HepG2 (cell line): ENCODE results near the gene WDR93. TPM values are rescaled to one million over a fixed set of nuclear protein-coding genes. Genes with fewer than 3 reads are reported as not detected.

Experiments
- ADNP ChIP-seq: sonication (generic); formaldehyde crosslinking; IDR thresholded peaks from 2 replicates; pipeline ENCODE4 v1.4.0; 2020; ENCODE audit warnings: missing genetic modification reagents
- CBX2 ChIP-seq, 2 experiments: fragments of 200-600 bp in 1 of 2; sonication (generic); formaldehyde crosslinking in 1 of 2; IDR thresholded peaks; 2 replicates each; pipeline versions ENCODE4 v1.7.0 to v1.8.1; 2018 to 2022; ENCODE audit warnings: low read depth in 2 of 2, low read length in 1 of 2, mild to moderate bottlenecking in 1 of 2, missing genetic modification reagents in 1 of 2
- CC2D1A ChIP-seq: sonication (generic); formaldehyde crosslinking; IDR thresholded peaks from 2 replicates; pipeline ENCODE4 v1.8.1; 2023; ENCODE audit warnings: mild to moderate bottlenecking, missing genetic modification reagents
- DMAP1 ChIP-seq: IDR thresholded peaks from 2 replicates; pipeline ENCODE4 v1.6.1; 2016
- FIP1L1 ChIP-seq: fragments of 200-400 bp; formaldehyde crosslinking; IDR thresholded peaks from 2 replicates; pipeline ENCODE4 v1.6.1; 2018; ENCODE audit warnings: low read depth, mild to moderate bottlenecking, low read length, moderate library complexity, borderline replicate concordance; ENCODE audit not compliant: insufficient read depth
- JDP2 ChIP-seq: sonication (generic); formaldehyde crosslinking; IDR thresholded peaks from 2 replicates; pipeline ENCODE4 v1.8.1; 2022; ENCODE audit warnings: missing genetic modification reagents, borderline replicate concordance
- KDM2A ChIP-seq: sonication (generic); formaldehyde crosslinking; IDR thresholded peaks from 2 replicates; pipeline ENCODE4 v1.4.0; 2020; ENCODE audit warnings: low read depth, missing genetic modification reagents, borderline replicate concordance
- KLF16 ChIP-seq, 2 experiments: sonication (generic) in 1 of 2; formaldehyde crosslinking in 1 of 2; IDR thresholded peaks; 2 replicates each; pipeline versions ENCODE4 v1.6.1 to v1.8.0; 2016 to 2023; ENCODE audit warnings: missing genetic modification reagents in 2 of 2, missing compliant biosample characterization in 1 of 2
- KMT2A ChIP-seq: sonication (generic); formaldehyde crosslinking; IDR thresholded peaks from 2 replicates; pipeline ENCODE4 v1.4.0; 2020; ENCODE audit warnings: missing genetic modification reagents
- MAZ ChIP-seq, 2 experiments: sonication (generic) in 1 of 2; formaldehyde crosslinking in 1 of 2; IDR thresholded peaks; 2 replicates each; pipeline versions ENCODE4 v1.5.0 to v1.6.1; 2012 to 2020; ENCODE audit warnings: low read depth in 2 of 2, mild to moderate bottlenecking in 2 of 2, borderline replicate concordance in 1 of 2, improper control_type of control experiment in 1 of 2, low read length in 1 of 2, missing genetic modification reagents in 1 of 2, moderate library complexity in 1 of 2
- NFATC3 ChIP-seq: sonication (generic); formaldehyde crosslinking; IDR thresholded peaks from 2 replicates; pipeline ENCODE4 v1.5.1; 2020; ENCODE audit warnings: mild to moderate bottlenecking, missing genetic modification reagents
- NR2F6 ChIP-seq, 2 experiments: IDR thresholded peaks; 2 replicates each; pipeline ENCODE4 v1.6.1; 2016; ENCODE audit warnings: antibody characterized with exemption in 1 of 2, mild to moderate bottlenecking in 1 of 2
- SETDB1 ChIP-seq: sonication (generic); formaldehyde crosslinking; IDR thresholded peaks from 2 replicates; pipeline ENCODE4 v1.5.1; 2020; ENCODE audit warnings: missing genetic modification reagents, mild to moderate bottlenecking, borderline replicate concordance
- TP53 ChIP-seq: sonication (generic); formaldehyde crosslinking; conservative IDR thresholded peaks from 2 replicates; pipeline ENCODE4 v1.4.0; 2020; ENCODE audit warnings: missing genetic modification reagents
- TSC22D2 ChIP-seq: sonication (generic); formaldehyde crosslinking; IDR thresholded peaks from 2 replicates; pipeline ENCODE4 v1.5.1; 2020; ENCODE audit warnings: missing genetic modification reagents, mild to moderate bottlenecking, borderline replicate concordance
- ZMYM3 ChIP-seq: sonication (generic); formaldehyde crosslinking; IDR thresholded peaks from 2 replicates; pipeline ENCODE4 v1.5.1; 2020; ENCODE audit warnings: mild to moderate bottlenecking, missing genetic modification reagents
- ZMYM4 ChIP-seq: sonication (generic); formaldehyde crosslinking; IDR thresholded peaks from 2 replicates; pipeline ENCODE4 v1.8.1; 2023; ENCODE audit warnings: mild to moderate bottlenecking, missing genetic modification reagents
- ZNF121 ChIP-seq: sonication (generic); formaldehyde crosslinking; IDR thresholded peaks from 2 replicates; pipeline ENCODE4 v1.5.0; 2020; ENCODE audit warnings: mild to moderate bottlenecking, missing genetic modification reagents
- ZNF674 ChIP-seq: sonication (generic); formaldehyde crosslinking; IDR thresholded peaks from 2 replicates; pipeline ENCODE4 v1.5.0; 2020; ENCODE audit warnings: low read depth, mild to moderate bottlenecking, missing genetic modification reagents
- ZNF891 ChIP-seq: sonication (generic); formaldehyde crosslinking; IDR thresholded peaks from 2 replicates; pipeline ENCODE4 v1.5.0; 2020; ENCODE audit warnings: mild to moderate bottlenecking, missing genetic modification reagents
- polyA plus RNA-seq, 8 experiments: library from polyadenylated mRNA; depleted of rRNA in 3 of 8; stranded (reverse) in 7 of 8; unstranded in 1 of 8; fragments of >200 nt; fragmentation: Illumina TruSeq in 4 of 8; extraction: Trizol in 4 of 8; gene quantifications; 2 replicates each; pipeline versions ENCODE4 v1.2.1 to v1.2.3, GENCODE V29; 2011 to 2016; ENCODE audit warnings: low read depth in 4 of 8, missing spikeins in 1 of 8, mixed read lengths in 1 of 8; ENCODE audit not compliant: insufficient read depth in 1 of 8
- total RNA-seq, 5 experiments: library from RNA; depleted of rRNA; stranded (reverse); fragments of >200 nt; fragmentation: Illumina TruSeq; extraction: Trizol; gene quantifications; 2 replicates each; pipeline ENCODE4 v1.2.3, GENCODE V29; 2016; ENCODE audit warnings: low read depth in 1 of 5
- TF ChIP-seq, protein P1 (sequence below): sonication (generic); formaldehyde crosslinking; IDR thresholded peaks from 2 replicates; pipeline ENCODE4 v1.8.0; 2022; ENCODE audit warnings: missing genetic modification reagents, mild to moderate bottlenecking, borderline replicate concordance
- TF ChIP-seq, protein P2 (sequence below): sonication (generic); formaldehyde crosslinking; IDR thresholded peaks from 2 replicates; pipeline ENCODE4 v1.9.0; 2022; ENCODE audit warnings: missing genetic modification reagents, mild to moderate bottlenecking, borderline replicate concordance
- TF ChIP-seq, protein P3 (sequence below): sonication (generic); formaldehyde crosslinking; IDR thresholded peaks from 2 replicates; pipeline ENCODE4 v1.4.0; 2020; ENCODE audit warnings: missing genetic modification reagents
- TF ChIP-seq, protein P4 (sequence below): sonication (generic); formaldehyde crosslinking; IDR thresholded peaks from 2 replicates; pipeline ENCODE4 v1.4.0; 2020; ENCODE audit warnings: missing genetic modification reagents

Gene WDR93
- total and polyA plus RNA-seq, 2 of the 13 experiments (the other 11 are each of a cell fraction or from before 2014, with no cell fraction given), result 0.07 TPM; not detected in 1

DNA sequence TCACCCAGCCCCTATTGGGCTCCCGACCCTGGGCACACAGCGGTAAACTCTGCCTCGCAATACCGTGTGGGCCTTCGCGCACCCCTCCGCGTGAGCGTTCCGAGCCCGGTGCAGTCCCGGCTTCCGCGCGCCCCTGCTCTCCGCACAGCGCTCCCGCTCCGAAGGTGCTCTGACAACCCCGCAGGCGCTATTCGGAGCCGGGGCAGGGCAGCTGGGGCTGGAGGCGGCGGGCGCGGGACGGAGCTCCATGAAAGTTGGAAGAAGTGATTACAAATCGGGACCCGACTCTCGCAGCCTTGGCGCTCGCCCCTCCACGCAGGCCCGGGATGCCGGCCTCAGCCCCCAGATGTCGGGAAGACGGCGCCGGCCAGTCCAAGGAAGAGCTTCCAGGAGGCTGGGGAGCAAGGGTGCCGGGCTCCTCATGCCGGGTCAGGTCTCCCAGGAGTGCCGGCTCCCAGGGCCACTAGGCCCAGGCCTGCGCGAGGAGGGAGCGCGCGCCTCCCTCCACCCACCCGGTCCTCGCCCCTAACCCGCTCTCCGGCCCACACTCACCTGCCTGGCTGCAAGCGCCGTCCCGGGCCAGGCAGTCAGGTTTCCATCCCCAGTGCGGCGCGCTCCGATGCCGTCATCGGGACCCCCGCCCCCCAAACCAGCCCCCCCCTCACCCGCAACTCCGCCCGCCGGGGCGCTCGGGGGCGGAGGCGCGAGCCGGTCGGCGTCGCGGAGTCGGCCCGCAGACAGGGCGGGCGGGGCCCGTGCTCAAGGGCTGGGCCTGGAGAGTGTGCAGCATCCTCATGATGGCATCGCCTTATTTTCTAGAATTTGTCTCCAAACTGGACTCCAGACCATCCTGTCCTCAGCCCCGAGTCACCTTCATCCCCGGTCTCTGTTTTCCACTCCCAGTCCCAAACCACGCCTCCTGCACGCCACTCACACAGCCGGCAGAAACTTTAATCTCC, 35.5 kb upstream of the WDR93 start, which contains the start of gene KIF7 (continued):
- TF ChIP-seq, protein P1, sequence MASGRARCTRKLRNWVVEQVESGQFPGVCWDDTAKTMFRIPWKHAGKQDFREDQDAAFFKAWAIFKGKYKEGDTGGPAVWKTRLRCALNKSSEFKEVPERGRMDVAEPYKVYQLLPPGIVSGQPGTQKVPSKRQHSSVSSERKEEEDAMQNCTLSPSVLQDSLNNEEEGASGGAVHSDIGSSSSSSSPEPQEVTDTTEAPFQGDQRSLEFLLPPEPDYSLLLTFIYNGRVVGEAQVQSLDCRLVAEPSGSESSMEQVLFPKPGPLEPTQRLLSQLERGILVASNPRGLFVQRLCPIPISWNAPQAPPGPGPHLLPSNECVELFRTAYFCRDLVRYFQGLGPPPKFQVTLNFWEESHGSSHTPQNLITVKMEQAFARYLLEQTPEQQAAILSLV, result no peak
- TF ChIP-seq TP53 (CRISPR knock-in tag), result no peak
- no peak for TF ChIP-seq ZNF674 (CRISPR knock-in tag)
- TF ChIP-seq, protein P2, sequence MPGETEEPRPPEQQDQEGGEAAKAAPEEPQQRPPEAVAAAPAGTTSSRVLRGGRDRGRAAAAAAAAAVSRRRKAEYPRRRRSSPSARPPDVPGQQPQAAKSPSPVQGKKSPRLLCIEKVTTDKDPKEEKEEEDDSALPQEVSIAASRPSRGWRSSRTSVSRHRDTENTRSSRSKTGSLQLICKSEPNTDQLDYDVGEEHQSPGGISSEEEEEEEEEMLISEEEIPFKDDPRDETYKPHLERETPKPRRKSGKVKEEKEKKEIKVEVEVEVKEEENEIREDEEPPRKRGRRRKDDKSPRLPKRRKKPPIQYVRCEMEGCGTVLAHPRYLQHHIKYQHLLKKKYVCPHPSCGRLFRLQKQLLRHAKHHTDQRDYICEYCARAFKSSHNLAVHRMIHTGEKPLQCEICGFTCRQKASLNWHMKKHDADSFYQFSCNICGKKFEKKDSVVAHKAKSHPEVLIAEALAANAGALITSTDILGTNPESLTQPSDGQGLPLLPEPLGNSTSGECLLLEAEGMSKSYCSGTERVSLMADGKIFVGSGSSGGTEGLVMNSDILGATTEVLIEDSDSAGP (CRISPR knock-in tag), result peak; percentile 44; the same call in 1 of the 2 replicates
- TF ChIP-seq, protein P3, sequence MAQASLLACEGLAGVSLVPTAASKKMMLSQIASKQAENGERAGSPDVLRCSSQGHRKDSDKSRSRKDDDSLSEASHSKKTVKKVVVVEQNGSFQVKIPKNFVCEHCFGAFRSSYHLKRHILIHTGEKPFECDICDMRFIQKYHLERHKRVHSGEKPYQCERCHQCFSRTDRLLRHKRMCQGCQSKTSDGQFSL (CRISPR knock-in tag), result 0 out of 2 replicates have a peak, but pooled peaks have one; percentile 76
- no peak for TF ChIP-seq MAZ (IDR thresholded peaks at IDR 0.05; ENCODE audit: borderline replicate concordance, low read depth, low read length)
- peak; percentile 51; the same call in 1 of the 2 replicates for TF ChIP-seq MAZ (CRISPR knock-in tag; IDR thresholded peaks at IDR 0.05; ENCODE audit: low read depth)
- TF ChIP-seq ZNF121, result no peak
- no peak for TF ChIP-seq CC2D1A
- TF ChIP-seq, protein P4, sequence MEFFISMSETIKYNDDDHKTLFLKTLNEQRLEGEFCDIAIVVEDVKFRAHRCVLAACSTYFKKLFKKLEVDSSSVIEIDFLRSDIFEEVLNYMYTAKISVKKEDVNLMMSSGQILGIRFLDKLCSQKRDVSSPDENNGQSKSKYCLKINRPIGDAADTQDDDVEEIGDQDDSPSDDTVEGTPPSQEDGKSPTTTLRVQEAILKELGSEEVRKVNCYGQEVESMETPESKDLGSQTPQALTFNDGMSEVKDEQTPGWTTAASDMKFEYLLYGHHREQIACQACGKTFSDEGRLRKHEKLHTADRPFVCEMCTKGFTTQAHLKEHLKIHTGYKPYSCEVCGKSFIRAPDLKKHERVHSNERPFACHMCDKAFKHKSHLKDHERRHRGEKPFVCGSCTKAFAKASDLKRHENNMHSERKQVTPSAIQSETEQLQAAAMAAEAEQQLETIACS, result no peak
- TF ChIP-seq FIP1L1, result no peak
- 0 out of 2 replicates have a peak, but pooled peaks have one; percentile 4 for TF ChIP-seq ZMYM3 (CRISPR knock-in tag)
- TF ChIP-seq CBX2 (IDR thresholded peaks at IDR 0.05; ENCODE audit: low read depth, low read length), result no peak
- TF ChIP-seq CBX2 (CRISPR knock-in tag; IDR thresholded peaks at IDR 0.05; ENCODE audit: low read depth), result no peak
- 0 out of 4 replicates have a peak, but pooled peaks of 1 of the 2 experiments have one; percentile 10 for TF ChIP-seq KLF16 (CRISPR knock-in tag; IDR thresholded peaks at IDR 0.05)
- TF ChIP-seq JDP2 (CRISPR knock-in tag), result no peak
- TF ChIP-seq ADNP (CRISPR knock-in tag), result no peak
- TF ChIP-seq KMT2A, result 0 out of 2 replicates have a peak, but pooled peaks have one; percentile 19
- no peak for TF ChIP-seq ZNF891 (CRISPR knock-in tag)
- peak; percentile 40; the same call in 1 of the 2 replicates for TF ChIP-seq KDM2A (CRISPR knock-in tag)
- TF ChIP-seq TSC22D2 (CRISPR knock-in tag), result no peak
- 0 out of 2 replicates have a peak, but pooled peaks have one; percentile 5 for TF ChIP-seq ZMYM4 (CRISPR knock-in tag)
- no peak for TF ChIP-seq SETDB1 (CRISPR knock-in tag)
- TF ChIP-seq DMAP1, result no peak
- 0 out of 2 replicates have a peak, but pooled peaks have one; percentile 70 for TF ChIP-seq NFATC3
- no peak for TF ChIP-seq NR2F6 (IDR thresholded peaks at IDR 0.05)
- no peak for TF ChIP-seq NR2F6 (CRISPR knock-in tag; IDR thresholded peaks at IDR 0.05)
